CD4-positive, alpha-beta T cell (primary cell): ENCODE measurements around the gene GALNT2. TPM values are rescaled to one million over a fixed set of nuclear protein-coding genes. Genes with fewer than 3 reads are reported as not detected.
A peak's percentile ranks its signal among the peaks of the same experiment; 100 is the strongest.

Source experiments
- ATAC-seq: fragments of 200-7000 bp; cut with Tn5 transposase; one replicate; pipeline ENCODE4 v1.10.0; 2022; ENCODE audit warnings: mild to moderate bottlenecking; ENCODE audit not compliant: poor library complexity
- CTCF ChIA-PET: fragments of 350-600 bp; sonication (Branson Sonifier 250); formaldehyde crosslinking; loops from one replicate; lab custom pipeline; 2021; ENCODE audit warnings: antibody characterized with exemption, inconsistent platforms; lab: Charles Lee
- POLR2A ChIA-PET: fragments of 350-600 bp; sonication (Branson Sonifier 250); formaldehyde crosslinking; loops from one replicate; lab custom pipeline; 2021; ENCODE audit warnings: antibody characterized with exemption, inconsistent platforms; lab: Charles Lee
- DNase-seq, 14 experiments: peaks; one replicate each; pipeline ENCODE4 v3.0.0-alpha.2; 2013 to 2020; ENCODE audit warnings: mixed read lengths in 2 of 14
- H3K27ac ChIP-seq, 2 donors: one replicate each; pipeline versions ENCODE4 v1.5.1 to v1.7.0; 2013; ENCODE audit warnings: low read length in 2 of 2, low read depth in 1 of 2, mild to moderate bottlenecking in 1 of 2
- H3K27me3 ChIP-seq, 2 experiments: 1 replicate in 1 of 2; 2 replicates in 1 of 2; pipeline versions ENCODE4 v1.6.1 to v1.7.0; 2013; ENCODE audit warnings: low read length in 2 of 2, control low read depth in 1 of 2, mild to moderate bottlenecking in 1 of 2, moderate library complexity in 1 of 2; ENCODE audit not compliant: insufficient read depth in 2 of 2, control insufficient read depth in 1 of 2
- H3K36me3 ChIP-seq: one replicate; pipeline ENCODE4 v1.6.1; 2013; ENCODE audit warnings: low read length, control low read depth; ENCODE audit not compliant: insufficient read depth
- H3K4me1 ChIP-seq: one replicate; pipeline ENCODE4 v1.6.1; 2013; ENCODE audit warnings: low read length, control low read depth; ENCODE audit not compliant: insufficient read depth
- H3K4me3 ChIP-seq: one replicate; pipeline ENCODE4 v1.5.1; 2013; ENCODE audit warnings: mild to moderate bottlenecking, low read length, moderate library complexity
- H3K9me3 ChIP-seq, 2 experiments: 1 replicate in 1 of 2; 2 replicates in 1 of 2; pipeline versions ENCODE4 v1.6.1 to v1.7.0; 2013; ENCODE audit warnings: low read length in 2 of 2, mild to moderate bottlenecking in 2 of 2, control low read depth in 1 of 2, moderate library complexity in 1 of 2; ENCODE audit not compliant: control insufficient read depth in 1 of 2, insufficient read depth in 1 of 2
- H3K27ac Mint-ChIP-seq: one replicate; pipeline ENCODE4 v1.8.0; 2020; ENCODE audit warnings: mixed read lengths
- H3K27me3 Mint-ChIP-seq: one replicate; pipeline ENCODE4 v1.8.0; 2021; ENCODE audit warnings: mixed read lengths
- H3K36me3 Mint-ChIP-seq: one replicate; pipeline ENCODE4 v1.8.0; 2021; ENCODE audit warnings: low read depth, mixed read lengths
- H3K4me1 Mint-ChIP-seq: one replicate; pipeline ENCODE4 v1.8.0; 2021; ENCODE audit warnings: low read depth, mixed read lengths
- H3K4me3 Mint-ChIP-seq: one replicate; pipeline ENCODE4 v1.8.0; 2020; ENCODE audit warnings: mild to moderate bottlenecking, mixed read lengths
- H3K9me3 Mint-ChIP-seq: one replicate; pipeline ENCODE4 v1.8.0; 2020; ENCODE audit warnings: mixed read lengths
- intact Hi-C, 2 experiments: fragments of 100-400 bp; cut with DNase I in 1 of 2; cut with micrococcal nuclease in 1 of 2; formaldehyde crosslinking; loops; one replicate each; pipeline versions ENCODE4 v1.15.1 to v1.9.0; 2023 to 2025; cut with DNase I, micrococcal nuclease
- total RNA-seq, 174 experiments: library from RNA in 2 of 174; stranded (reverse) in 2 of 174; gene quantifications; one replicate each; pipeline ENCODE4 v1.2.3 and lab custom pipeline; 2021 to 2026
- TF ChIP-seq, protein P1 (sequence below): fragments of 200-600 bp; IDR thresholded peaks from one replicate; pipeline ENCODE4 v1.8.0; 2022; ENCODE audit warnings: antibody characterized with exemption, mild to moderate bottlenecking

GALNT2 gene
- total RNA-seq, 2 experiments from 2014 or later: 11.0 to 11.4 TPM

DNA sequence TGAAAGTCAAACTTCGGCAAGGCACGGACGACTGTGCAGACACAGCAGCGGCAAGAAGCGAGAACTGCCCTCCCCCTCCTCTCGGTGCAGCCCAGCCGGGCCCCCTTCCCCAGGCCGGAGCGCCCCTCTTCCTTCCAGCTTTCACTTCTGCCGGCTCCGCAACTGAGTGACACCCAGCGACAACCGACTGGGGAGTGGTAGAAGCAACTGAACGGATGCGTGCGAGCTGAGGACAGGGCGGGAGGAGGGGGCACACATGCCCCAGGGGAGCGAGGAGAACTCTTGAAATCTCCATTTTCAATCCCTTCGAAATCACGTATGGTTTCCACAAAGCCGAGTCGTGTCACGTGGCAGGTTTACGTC is 212.5 kb downstream of the GALNT2 start:
- no peaks in the 10 kb centered on the region for H3K27me3 ChIP-seq
- POLR2A ChIA-PET: no interaction called here
- H3K9me3 ChIP-seq: no peaks in the 10 kb centered on the region
- intact Hi-C loops: no loop called here
- Mint-ChIP-seq H3K4me3 (no peak overlapping the region), H3K27ac (peak overlapping the region; percentile 49), H3K9me3 (no peaks in the 10 kb centered on the region), H3K36me3 (peaks cover 31% of the 10 kb centered on the region), H3K4me1 (peaks cover 36% of the 10 kb centered on the region), H3K27me3 (no peaks in the 10 kb centered on the region)
- peaks cover 15% of the 10 kb centered on the region for H3K4me1 ChIP-seq
- no peak overlapping the region for H3K4me3 ChIP-seq
- CTCF ChIA-PET: no interaction called here
- H3K27ac ChIP-seq: no peak overlapping the region
- peaks cover 32% of the 10 kb centered on the region for H3K36me3 ChIP-seq
- TF ChIP-seq, protein P1, sequence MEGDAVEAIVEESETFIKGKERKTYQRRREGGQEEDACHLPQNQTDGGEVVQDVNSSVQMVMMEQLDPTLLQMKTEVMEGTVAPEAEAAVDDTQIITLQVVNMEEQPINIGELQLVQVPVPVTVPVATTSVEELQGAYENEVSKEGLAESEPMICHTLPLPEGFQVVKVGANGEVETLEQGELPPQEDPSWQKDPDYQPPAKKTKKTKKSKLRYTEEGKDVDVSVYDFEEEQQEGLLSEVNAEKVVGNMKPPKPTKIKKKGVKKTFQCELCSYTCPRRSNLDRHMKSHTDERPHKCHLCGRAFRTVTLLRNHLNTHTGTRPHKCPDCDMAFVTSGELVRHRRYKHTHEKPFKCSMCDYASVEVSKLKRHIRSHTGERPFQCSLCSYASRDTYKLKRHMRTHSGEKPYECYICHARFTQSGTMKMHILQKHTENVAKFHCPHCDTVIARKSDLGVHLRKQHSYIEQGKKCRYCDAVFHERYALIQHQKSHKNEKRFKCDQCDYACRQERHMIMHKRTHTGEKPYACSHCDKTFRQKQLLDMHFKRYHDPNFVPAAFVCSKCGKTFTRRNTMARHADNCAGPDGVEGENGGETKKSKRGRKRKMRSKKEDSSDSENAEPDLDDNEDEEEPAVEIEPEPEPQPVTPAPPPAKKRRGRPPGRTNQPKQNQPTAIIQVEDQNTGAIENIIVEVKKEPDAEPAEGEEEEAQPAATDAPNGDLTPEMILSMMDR: no peak
- ATAC-seq (no peak), DNase-seq (peak in 1 of 14 experiments; percentile 25)

DNA sequence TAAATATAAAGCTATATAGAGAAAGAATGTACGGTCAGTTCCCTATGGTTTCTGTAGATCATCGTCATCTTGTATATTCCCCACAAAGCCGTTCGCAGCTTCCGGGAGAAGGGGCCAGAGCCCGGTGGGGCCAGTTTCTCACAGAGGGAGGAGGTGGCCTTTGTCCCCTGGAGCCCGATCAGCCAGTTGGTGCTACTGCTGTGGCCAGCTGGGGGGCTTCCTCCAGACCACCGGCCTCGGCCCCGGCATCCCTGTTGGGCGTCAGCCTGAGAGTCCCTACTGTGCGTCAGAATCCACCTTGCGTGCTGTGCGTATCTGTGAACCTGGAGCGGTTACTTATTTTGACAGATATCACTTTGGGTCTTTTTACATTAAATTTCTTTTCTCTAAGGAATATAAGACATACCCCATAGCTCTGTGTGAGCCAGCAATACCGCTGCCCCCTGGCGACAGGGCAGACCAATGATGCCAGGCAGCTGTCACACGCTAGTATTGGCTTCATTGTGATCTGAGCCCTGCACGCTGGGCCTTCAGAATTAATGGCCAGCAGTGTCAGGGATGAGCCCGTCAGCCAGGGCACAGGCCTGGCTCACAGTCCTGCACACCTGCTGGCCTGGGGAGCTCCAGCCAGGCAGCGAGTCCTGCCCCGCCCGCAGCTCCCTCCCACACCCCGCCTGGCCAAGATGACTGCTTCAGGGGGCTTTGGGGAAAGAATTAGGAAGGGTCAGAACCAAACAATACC is 213.2 kb downstream of the GALNT2 start:
- TF ChIP-seq, protein P1: no peak
- Mint-ChIP-seq H3K36me3 (peaks cover 29% of the 10 kb centered on the region), H3K4me1 (peaks cover 36% of the 10 kb centered on the region), H3K27me3 (no peaks in the 10 kb centered on the region), H3K4me3 (no peak overlapping the region), H3K9me3 (no peaks in the 10 kb centered on the region), H3K27ac (peak overlapping the region; percentile 49)
- Histone ChIP-seq H3K27ac (no peak overlapping the region), H3K4me1 (peaks cover 15% of the 10 kb centered on the region), H3K27me3 (no peaks in the 10 kb centered on the region), H3K9me3 (no peaks in the 10 kb centered on the region), H3K4me3 (no peak overlapping the region), H3K36me3 (peaks cover 27% of the 10 kb centered on the region)
- intact Hi-C loops: no loop called here
- DNase-seq: no peak
- ATAC-seq: no peak
- POLR2A ChIA-PET: no interaction called here
- CTCF ChIA-PET: interaction anchor here (1.1 kb wide), 1 partner anchor 619 kb away, joined by 3 read pairs; no protein-coding TSS in a partner anchor

DNA sequence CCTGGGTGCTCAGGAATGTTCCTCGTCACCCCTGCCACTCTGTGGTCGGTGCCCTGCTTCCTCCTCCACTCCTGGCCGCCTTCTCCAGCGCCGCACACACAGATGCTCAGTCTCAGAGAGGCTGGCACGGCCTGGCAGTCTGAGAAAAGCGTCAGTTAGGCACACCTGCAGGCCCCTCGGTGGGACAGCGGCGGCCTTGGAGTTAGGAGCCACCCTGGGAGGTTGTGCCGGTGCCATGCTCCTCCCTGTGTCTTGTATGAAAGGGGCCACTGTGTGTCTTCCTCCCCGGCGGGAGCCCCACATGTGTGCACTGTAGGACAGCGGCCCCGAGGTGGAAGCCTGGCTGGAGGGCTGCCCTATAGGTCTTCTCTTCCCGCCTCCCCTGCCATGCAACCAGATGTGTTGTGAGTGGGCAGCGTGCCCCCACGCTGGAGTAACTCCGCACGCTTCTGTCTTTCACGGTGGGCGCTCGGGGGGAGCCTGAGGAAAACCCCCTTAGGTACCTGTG is 213.9 kb downstream of the GALNT2 start:
- H3K4me1 ChIP-seq: peaks cover 15% of the 10 kb centered on the region
- peak in 1 of 14 experiments; percentile 28 for DNase-seq
- no peaks in the 10 kb centered on the region for H3K9me3 ChIP-seq
- Mint-ChIP-seq H3K27ac (peak overlapping the region; percentile 62), H3K27me3 (no peaks in the 10 kb centered on the region), H3K36me3 (peaks cover 27% of the 10 kb centered on the region), H3K9me3 (no peaks in the 10 kb centered on the region), H3K4me1 (peaks cover 36% of the 10 kb centered on the region), H3K4me3 (no peak overlapping the region)
- CTCF ChIA-PET: interaction anchor here (1.1 kb wide), 1 partner anchor 620 kb away, joined by 3 read pairs; no protein-coding TSS in a partner anchor
- H3K27me3 ChIP-seq: no peaks in the 10 kb centered on the region
- TF ChIP-seq, protein P1: no peak
- ATAC-seq: no peak
- intact Hi-C loops: no loop called here
- H3K4me3 ChIP-seq: no peak overlapping the region
- H3K36me3 ChIP-seq: peaks cover 24% of the 10 kb centered on the region
- H3K27ac ChIP-seq: no peak overlapping the region
- POLR2A ChIA-PET: no interaction called here
